Cardiac fibroblast (primary cell): ENCODE results near the gene DNAJB13.

Experiments
- DNase-seq, 2 donors: peaks; one replicate each; pipeline versions ENCODE4 v3.0.0 to v3.0.0-alpha.2; 2010; ENCODE audit warnings: low read depth in 2 of 2
- H3K4me3 ChIP-seq, 2 donors: replicated peaks in 1 of 2; 1 replicate in 1 of 2; 2 replicates in 1 of 2; pipeline ENCODE4 v1.5.1; 2011; ENCODE audit warnings: low read depth in 2 of 2, low read length in 2 of 2, mild to moderate bottlenecking in 2 of 2, moderate library complexity in 1 of 2
- TF ChIP-seq, protein P1 (sequence below): IDR thresholded peaks from one replicate; pipeline ENCODE4 v1.5.1; 2011; ENCODE audit warnings: low read depth, mild to moderate bottlenecking, low read length, inconsistent platforms

Gene DNAJB13

DNA sequence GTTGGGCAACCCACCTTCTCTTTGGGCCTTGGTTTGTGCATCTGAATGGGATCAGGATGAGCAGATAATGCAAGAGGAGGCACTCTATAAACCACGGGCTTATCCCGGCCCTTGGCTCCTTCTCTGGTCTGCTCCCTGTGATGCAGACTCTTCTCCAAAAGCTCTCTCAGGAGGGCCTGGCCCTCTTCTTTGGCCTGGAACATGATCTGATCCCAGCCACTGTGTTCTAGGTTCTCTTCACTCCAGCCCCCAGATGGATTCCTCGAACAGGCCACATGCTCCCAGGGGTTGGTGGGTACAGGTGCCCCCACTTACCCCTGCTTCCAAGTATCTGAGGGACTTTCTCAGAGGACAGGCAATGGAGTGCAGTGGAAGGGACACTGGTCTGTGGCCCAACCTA is 66.8 kb downstream of the DNAJB13 start:
- H3K4me3 ChIP-seq: no peak overlapping the region
- no peak for DNase-seq
- TF ChIP-seq, protein P1, sequence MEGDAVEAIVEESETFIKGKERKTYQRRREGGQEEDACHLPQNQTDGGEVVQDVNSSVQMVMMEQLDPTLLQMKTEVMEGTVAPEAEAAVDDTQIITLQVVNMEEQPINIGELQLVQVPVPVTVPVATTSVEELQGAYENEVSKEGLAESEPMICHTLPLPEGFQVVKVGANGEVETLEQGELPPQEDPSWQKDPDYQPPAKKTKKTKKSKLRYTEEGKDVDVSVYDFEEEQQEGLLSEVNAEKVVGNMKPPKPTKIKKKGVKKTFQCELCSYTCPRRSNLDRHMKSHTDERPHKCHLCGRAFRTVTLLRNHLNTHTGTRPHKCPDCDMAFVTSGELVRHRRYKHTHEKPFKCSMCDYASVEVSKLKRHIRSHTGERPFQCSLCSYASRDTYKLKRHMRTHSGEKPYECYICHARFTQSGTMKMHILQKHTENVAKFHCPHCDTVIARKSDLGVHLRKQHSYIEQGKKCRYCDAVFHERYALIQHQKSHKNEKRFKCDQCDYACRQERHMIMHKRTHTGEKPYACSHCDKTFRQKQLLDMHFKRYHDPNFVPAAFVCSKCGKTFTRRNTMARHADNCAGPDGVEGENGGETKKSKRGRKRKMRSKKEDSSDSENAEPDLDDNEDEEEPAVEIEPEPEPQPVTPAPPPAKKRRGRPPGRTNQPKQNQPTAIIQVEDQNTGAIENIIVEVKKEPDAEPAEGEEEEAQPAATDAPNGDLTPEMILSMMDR: no peak

DNA sequence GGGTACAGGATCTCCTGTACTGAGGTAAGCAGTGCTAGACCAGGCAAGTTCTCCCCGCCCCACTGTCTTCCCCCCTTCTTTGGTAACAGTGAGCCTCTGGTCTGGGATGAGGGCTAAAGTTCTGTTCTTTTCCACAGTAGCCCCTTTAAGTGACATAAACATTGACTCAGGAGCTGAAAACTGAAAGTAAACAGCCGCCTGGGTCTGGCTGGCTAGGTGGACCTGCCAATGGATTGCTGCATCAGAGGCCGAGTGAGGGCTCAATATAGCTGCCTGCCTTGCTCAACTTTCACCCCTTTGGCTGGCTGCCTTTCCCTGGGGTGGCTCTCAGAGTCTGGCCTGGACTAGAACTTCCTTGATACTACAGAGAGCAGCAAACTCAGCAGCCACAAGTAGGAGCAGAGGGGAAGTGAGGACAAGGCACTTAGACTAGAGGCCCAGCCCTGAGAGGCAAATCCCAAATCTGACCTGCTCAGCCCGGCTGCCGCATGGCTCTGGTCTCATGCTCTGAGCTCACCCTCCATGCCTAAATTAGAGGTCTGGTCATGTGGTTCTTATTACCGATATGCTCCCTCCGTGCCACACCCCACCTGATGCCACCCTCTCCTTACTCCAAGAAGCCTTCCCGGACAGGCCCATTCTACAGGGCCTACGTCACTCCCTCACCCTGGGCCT is 67.6 kb downstream of the DNAJB13 start:
- H3K4me3 ChIP-seq: no peak overlapping the region
- peak; percentile 88 to 98 for DNase-seq
- TF ChIP-seq, protein P1: no peak

DNA sequence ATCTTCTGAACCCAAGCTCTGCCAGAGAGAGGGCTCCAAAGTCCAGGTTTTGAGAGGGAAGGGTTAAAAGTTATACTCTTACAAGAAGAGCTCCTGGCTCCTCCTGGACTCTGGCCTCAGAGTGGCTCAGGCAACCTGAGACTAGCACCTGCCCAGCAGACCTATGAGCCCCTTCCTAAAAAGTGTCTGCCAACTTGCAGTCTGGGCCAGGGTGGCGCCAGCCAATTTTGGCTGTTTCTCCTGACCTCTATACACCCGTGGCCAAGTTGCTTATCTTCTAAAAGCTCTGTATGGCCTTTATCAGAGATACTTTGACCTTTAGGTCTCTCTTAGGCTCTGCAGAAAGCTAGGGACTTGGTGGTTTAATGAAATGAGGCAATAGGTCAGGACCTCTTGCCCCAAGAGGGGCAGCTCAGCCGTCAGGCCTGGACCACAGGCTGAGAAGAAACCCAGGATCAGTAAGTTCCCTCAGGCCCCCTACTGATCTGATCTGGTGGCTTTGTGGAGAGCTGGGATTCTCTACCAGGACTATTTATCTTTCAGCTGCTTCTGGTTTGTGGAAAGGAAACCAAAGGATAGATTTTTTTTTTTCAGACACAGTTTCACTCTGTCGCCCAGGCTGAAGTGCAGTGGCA is 68.4 kb downstream of the DNAJB13 start:
- TF ChIP-seq, protein P1: no peak
- peak in 1 of 2 donors; percentile 7 for DNase-seq
- H3K4me3 ChIP-seq: no peak overlapping the region

DNA sequence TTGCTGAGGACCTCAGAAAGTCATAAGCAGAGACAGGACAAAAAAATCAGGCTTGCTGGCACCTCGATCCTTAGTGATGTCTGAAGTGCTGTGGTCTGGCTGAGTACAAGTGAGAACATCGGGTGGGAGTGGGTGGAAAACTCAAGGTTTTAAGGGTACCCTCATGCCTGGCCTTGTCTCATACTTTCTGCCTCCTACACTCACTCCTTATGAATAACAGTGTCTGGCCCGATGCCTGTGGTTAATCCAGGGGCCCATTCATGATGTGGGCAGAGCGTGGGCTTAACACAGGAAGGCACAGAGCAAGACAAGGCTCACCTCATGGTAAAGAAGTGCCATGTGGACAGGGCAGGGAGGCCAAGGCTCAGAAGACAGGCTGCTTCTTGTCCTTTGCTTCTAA is 69.0 kb downstream of the DNAJB13 start:
- DNase-seq: peak in 1 of 2 donors; percentile 29
- TF ChIP-seq, protein P1: no peak

More for the DNA sequence above, 69.0 kb downstream of the DNAJB13 start:
- H3K4me3 ChIP-seq: no peak overlapping the region
